Breast epithelium (tissue), 3 donors: ENCODE measurements around the gene IGSF21.

ENCODE experiments used
- POLR2A ChIP-seq: fragments of 450-650 bp; IDR thresholded peaks from one replicate; pipeline ENCODE4 v1.6.1; 2016; ENCODE audit warnings: antibody characterized with exemption, mild to moderate bottlenecking, moderate library complexity
- POLR2AphosphoS5 ChIP-seq, 3 donors: sonication (generic); formaldehyde crosslinking; IDR thresholded peaks; one replicate each; pipeline ENCODE4 v1.6.1; 2017; ENCODE audit warnings: antibody characterized with exemption in 3 of 3
- TF ChIP-seq, protein P1 (sequence below), 3 donors: fragments of 450-650 bp; IDR thresholded peaks; one replicate each; pipeline ENCODE4 v1.5.1; 2016 to 2017; ENCODE audit warnings: antibody characterized with exemption in 3 of 3, mild to moderate bottlenecking in 3 of 3, moderate library complexity in 3 of 3

DNA sequence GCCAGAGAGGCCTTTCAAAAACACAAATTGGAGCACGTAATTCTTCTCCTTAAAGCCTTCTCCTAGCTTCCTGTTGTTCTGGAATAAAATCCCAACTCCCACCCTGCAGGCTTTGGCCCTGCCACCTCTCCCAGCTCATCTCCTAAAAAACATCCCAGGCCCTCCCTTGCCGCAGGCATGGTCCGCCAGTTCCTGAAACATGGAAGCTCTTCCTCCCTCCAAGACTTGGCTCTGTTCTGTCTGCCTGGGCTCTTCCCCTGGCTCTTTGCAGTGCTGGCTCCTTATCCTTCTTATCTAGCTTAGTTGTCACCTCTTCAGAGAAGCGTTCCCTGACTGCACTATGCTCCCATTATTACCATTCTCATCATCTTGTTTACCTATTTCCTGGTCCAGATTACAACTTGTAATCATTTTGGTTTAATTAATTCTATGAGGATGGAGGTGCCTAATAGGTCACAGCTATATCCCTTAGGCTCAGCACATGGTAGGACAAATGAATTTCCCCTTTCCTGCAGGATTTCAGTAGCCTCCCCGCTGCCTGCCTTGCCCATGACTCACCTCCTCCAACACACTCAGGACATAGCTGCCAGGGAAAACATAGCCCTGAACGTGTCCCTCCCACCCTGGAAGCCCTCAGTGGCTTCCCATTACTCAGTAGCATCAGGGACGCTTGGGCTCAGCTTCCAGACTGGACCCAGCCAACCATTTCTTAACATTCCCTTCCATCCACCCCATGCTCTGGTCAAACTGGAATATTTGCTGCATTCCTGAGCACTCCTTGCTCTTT, 15.7 kb upstream of the IGSF21 start:
- TF ChIP-seq, protein P1, sequence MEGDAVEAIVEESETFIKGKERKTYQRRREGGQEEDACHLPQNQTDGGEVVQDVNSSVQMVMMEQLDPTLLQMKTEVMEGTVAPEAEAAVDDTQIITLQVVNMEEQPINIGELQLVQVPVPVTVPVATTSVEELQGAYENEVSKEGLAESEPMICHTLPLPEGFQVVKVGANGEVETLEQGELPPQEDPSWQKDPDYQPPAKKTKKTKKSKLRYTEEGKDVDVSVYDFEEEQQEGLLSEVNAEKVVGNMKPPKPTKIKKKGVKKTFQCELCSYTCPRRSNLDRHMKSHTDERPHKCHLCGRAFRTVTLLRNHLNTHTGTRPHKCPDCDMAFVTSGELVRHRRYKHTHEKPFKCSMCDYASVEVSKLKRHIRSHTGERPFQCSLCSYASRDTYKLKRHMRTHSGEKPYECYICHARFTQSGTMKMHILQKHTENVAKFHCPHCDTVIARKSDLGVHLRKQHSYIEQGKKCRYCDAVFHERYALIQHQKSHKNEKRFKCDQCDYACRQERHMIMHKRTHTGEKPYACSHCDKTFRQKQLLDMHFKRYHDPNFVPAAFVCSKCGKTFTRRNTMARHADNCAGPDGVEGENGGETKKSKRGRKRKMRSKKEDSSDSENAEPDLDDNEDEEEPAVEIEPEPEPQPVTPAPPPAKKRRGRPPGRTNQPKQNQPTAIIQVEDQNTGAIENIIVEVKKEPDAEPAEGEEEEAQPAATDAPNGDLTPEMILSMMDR (IDR thresholded peaks at IDR 0.05): no peak
- TF ChIP-seq POLR2A (no peak), POLR2AphosphoS5 (IDR thresholded peaks at IDR 0.05) (no peak)
